GM23248 (cell line): Measurements from ENCODE around the gene UHMK1. TPM values are rescaled to one million over a fixed set of nuclear protein-coding genes. Genes with fewer than 3 reads are reported as not detected.

Experiments used
- DNase-seq: peaks from one replicate; pipeline ENCODE4 v3.0.0-alpha.2; 2015
- H2AFZ ChIP-seq: fragments of 200-600 bp; sonication (generic); 2 replicates; pipeline ENCODE4 v1.6.1; 2016; ENCODE audit warnings: antibody characterized with exemption
- H3F3A ChIP-seq: fragments of 200-600 bp; sonication (generic); 2 replicates; pipeline ENCODE4 v1.6.1; 2016; ENCODE audit warnings: mild to moderate bottlenecking, antibody characterized with exemption, mixed run types; ENCODE audit not compliant: insufficient read depth
- H3K27ac ChIP-seq: fragments of 200-600 bp; sonication (generic); 2 replicates; pipeline ENCODE4 v1.5.1; 2016; ENCODE audit warnings: mild to moderate bottlenecking
- H3K27me3 ChIP-seq: fragments of 200-600 bp; sonication (generic); replicated peaks from 2 replicates; pipeline ENCODE4 v1.6.1; 2016; ENCODE audit warnings: mild to moderate bottlenecking; ENCODE audit not compliant: insufficient read depth
- H3K36me3 ChIP-seq: fragments of 200-600 bp; sonication (generic); 2 replicates; pipeline ENCODE4 v1.6.1; 2016; ENCODE audit warnings: low read depth, mild to moderate bottlenecking
- H3K4me1 ChIP-seq: fragments of 200-600 bp; sonication (generic); 2 replicates; pipeline ENCODE4 v1.6.1; 2016; ENCODE audit warnings: mild to moderate bottlenecking; ENCODE audit not compliant: insufficient read depth
- H3K4me2 ChIP-seq: fragments of 200-600 bp; sonication (generic); one replicate; pipeline ENCODE4 v1.6.1; 2016; ENCODE audit warnings: mild to moderate bottlenecking; ENCODE audit not compliant: unreplicated experiment
- H3K4me3 ChIP-seq: fragments of 200-600 bp; sonication (generic); 2 replicates; pipeline ENCODE4 v1.5.1; 2016; ENCODE audit warnings: mild to moderate bottlenecking
- H3K79me2 ChIP-seq: fragments of 200-600 bp; sonication (generic); 2 replicates; pipeline ENCODE4 v1.6.1; 2016; ENCODE audit warnings: mild to moderate bottlenecking; ENCODE audit not compliant: insufficient read depth
- H3K9ac ChIP-seq: fragments of 200-600 bp; sonication (generic); 2 replicates; pipeline ENCODE4 v1.6.1; 2016; ENCODE audit warnings: mild to moderate bottlenecking
- H3K9me2 ChIP-seq: fragments of 200-600 bp; sonication (generic); 2 replicates; pipeline ENCODE4 v1.6.1; 2016; ENCODE audit warnings: mixed run types, mild to moderate bottlenecking, moderate library complexity; ENCODE audit not compliant: insufficient read depth
- H3K9me3 ChIP-seq: fragments of 200-600 bp; sonication (generic); one replicate; pipeline ENCODE4 v1.6.1; 2017; ENCODE audit warnings: low read depth
- H4K20me1 ChIP-seq: fragments of 200-600 bp; sonication (generic); 2 replicates; pipeline ENCODE4 v1.6.0; 2016; ENCODE audit not compliant: insufficient read depth
- EZH2 ChIP-seq: fragments of 200-600 bp; sonication (generic); IDR thresholded peaks from 2 replicates; pipeline ENCODE4 v1.6.1; 2018; ENCODE audit warnings: antibody characterized with exemption, mild to moderate bottlenecking; ENCODE audit not compliant: insufficient read depth, poor library complexity, severe bottlenecking
- EZH2phosphoT487 ChIP-seq: fragments of 200-600 bp; sonication (generic); IDR thresholded peaks from 2 replicates; pipeline ENCODE4 v1.6.1; 2018; ENCODE audit warnings: antibody characterized with exemption, moderate library complexity, mild to moderate bottlenecking, low read depth; ENCODE audit not compliant: insufficient read depth
- WGBS, 2 experiments: methylation state at CpG; one replicate each; pipeline ENCODE4 v1.1.6; 2015 to 2017; ENCODE audit warnings: low lambda C conversion rate in 2 of 2, low coverage in 1 of 2; ENCODE audit errors: missing lambda C conversion rate in 2 of 2; 5-methylcytosine and 5-hydroxymethylcytosine counted together
- in situ Hi-C: fragments of 300-500 bp; cut with MboI; formaldehyde crosslinking; loops from 2 replicates; pipeline ENCODE4 v1.15.0; 2020
- polyA plus RNA-seq: library from polyadenylated mRNA; unstranded; fragments of >200 nt; fragmentation: Nextera tagmentation; extraction: Ambion mirVana; gene quantifications from 2 replicates; pipeline ENCODE4 v1.2.1, GENCODE V29; 2016
- total RNA-seq: library from RNA; depleted of rRNA; stranded (reverse); fragments of >200 nt; shearing (Covaris generic); gene quantifications from 2 replicates; pipeline ENCODE4 v1.2.3, GENCODE V29; 2014

Gene UHMK1
- total and polyA plus RNA-seq, 2 experiments from 2014 or later = 20.1 to 60.6 TPM

DNA sequence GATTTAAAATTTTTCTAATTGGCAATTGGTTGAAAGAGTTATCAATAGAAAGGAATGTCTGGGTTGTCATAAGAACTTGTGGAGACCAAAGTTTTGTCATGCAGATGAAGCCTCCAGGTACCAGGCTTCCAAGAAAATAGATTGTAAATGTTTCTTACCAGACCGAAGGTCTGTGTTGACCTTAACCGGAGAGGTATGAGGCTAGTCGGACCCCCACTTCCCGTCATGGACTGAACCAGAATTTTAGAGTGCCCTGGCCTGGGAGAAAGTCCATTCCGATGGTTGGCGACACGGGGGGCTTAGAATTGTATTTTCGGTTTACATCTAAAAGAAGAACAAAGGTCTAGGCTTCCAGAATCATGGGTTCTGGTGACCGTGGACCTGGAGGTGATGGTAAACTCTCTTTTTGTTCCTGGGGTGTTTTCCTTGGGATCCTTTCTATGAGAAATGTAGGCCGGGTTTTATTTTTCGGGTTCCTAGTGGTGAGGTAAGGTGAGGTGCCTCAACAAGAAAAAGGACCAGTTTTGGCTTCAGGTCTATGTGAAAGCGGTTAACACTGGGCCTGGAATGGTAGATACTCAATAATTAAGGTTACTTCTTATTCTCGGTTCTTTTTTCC, 405 bp upstream of the UHMK1 start:
- in situ Hi-C loops = no loop called here
- no peaks in the 10 kb centered on the region for H3K9me3 ChIP-seq
- peak overlapping the region; percentile 96 for H3K4me3 ChIP-seq
- peak overlapping the region; percentile 93 for H3K9ac ChIP-seq
- H3F3A ChIP-seq = peaks cover 15% of the 10 kb centered on the region
- peaks cover 2% of the 10 kb centered on the region; the same call in 1 of the 2 replicates for H4K20me1 ChIP-seq
- H3K4me2 ChIP-seq = peak overlapping the region; percentile 97
- TF ChIP-seq EZH2 (no peak), EZH2phosphoT487 (no peak)
- H3K9me2 ChIP-seq = no peaks in the 10 kb centered on the region
- H3K79me2 ChIP-seq = peaks cover 56% of the 10 kb centered on the region
- peak overlapping the region; percentile 100 for H2AFZ ChIP-seq
- 20 to 21% methylated on average over 13 of the region's 13 CpGs for WGBS, 2 experiments
- H3K36me3 ChIP-seq = peaks cover 8% of the 10 kb centered on the region
- DNase-seq = no peak
- H3K27ac ChIP-seq = peak overlapping the region; percentile 75
- peaks cover 19% of the 10 kb centered on the region for H3K4me1 ChIP-seq
- H3K27me3 ChIP-seq = no peaks in the 10 kb centered on the region; the same call in 1 of the 2 replicates

DNA sequence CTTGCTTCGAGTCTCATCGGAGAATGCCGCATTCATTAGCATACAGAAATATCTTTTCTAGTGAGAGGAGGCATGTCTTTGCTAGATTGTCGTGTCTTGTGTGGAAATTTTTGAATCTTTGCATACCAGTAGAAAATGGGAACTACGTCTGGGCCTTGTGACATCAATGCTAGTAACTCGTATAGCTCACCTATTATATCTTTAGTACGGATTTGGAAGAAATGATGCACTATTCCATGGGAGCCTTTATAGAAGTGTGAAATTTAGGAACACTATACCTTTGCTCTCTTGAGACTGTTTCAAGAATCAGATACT, 835 bp downstream of the UHMK1 start:
- H3K79me2 ChIP-seq = peaks cover 57% of the 10 kb centered on the region
- H3K9me3 ChIP-seq = no peaks in the 10 kb centered on the region
- TF ChIP-seq EZH2phosphoT487 (no peak), EZH2 (no peak)
- H3K4me3 ChIP-seq = peak overlapping the region; percentile 96
- H4K20me1 ChIP-seq = peaks cover 2% of the 10 kb centered on the region; the same call in 1 of the 2 replicates
- H3K9ac ChIP-seq = peak overlapping the region; percentile 93
- H3F3A ChIP-seq = peaks cover 26% of the 10 kb centered on the region
- H3K4me1 ChIP-seq = peaks cover 30% of the 10 kb centered on the region
- H2AFZ ChIP-seq = peak overlapping the region; percentile 100
- no peaks in the 10 kb centered on the region for H3K27me3 ChIP-seq
- peak overlapping the region; percentile 97 for H3K4me2 ChIP-seq
- peak; percentile 50 for DNase-seq
- WGBS, 2 experiments = 2 to 3% methylated on average over 7 of the region's 7 CpGs
- peaks cover 8% of the 10 kb centered on the region for H3K36me3 ChIP-seq
- in situ Hi-C loops = no loop called here
- no peaks in the 10 kb centered on the region for H3K9me2 ChIP-seq
- H3K27ac ChIP-seq = peak overlapping the region; percentile 75

- H3K27ac ChIP-seq = no peak overlapping the region
These were observed 3.2 kb downstream of the UHMK1 start for GRCh38 chr1:162500805-162501204.

GRCh38 chr1:162502077-162502476, 4.5 kb downstream of the UHMK1 start:
- H3K4me2 ChIP-seq = peak overlapping the region; percentile 40
- peak overlapping the region; percentile 56 for H3K27ac ChIP-seq

More at GRCh38 chr1:162500805-162501204, 3.2 kb downstream of the UHMK1 start:
- H3K36me3 ChIP-seq = peaks cover 26% of the 10 kb centered on the region
- in situ Hi-C loops = no loop called here
- TF ChIP-seq EZH2 (no peak), EZH2phosphoT487 (no peak)
- peaks cover 34% of the 10 kb centered on the region for H3K4me1 ChIP-seq
- H3K4me3 ChIP-seq = no peak overlapping the region
- no peak overlapping the region for H3K9ac ChIP-seq
- DNase-seq = no peak
- H3K79me2 ChIP-seq = peaks cover 80% of the 10 kb centered on the region
- H2AFZ ChIP-seq = no peak overlapping the region
- no peaks in the 10 kb centered on the region for H3K9me2 ChIP-seq
- H3K9me3 ChIP-seq = no peaks in the 10 kb centered on the region
- no peaks in the 10 kb centered on the region for H3K27me3 ChIP-seq
- no peak overlapping the region for H3K4me2 ChIP-seq
- H3F3A ChIP-seq = peaks cover 31% of the 10 kb centered on the region
- 93 to 94% methylated on average over 2 of the region's 2 CpGs for WGBS, 2 experiments
- peaks cover 2% of the 10 kb centered on the region; the same call in 1 of the 2 replicates for H4K20me1 ChIP-seq

More at GRCh38 chr1:162502077-162502476, 4.5 kb downstream of the UHMK1 start:
- no peak overlapping the region for H3K9ac ChIP-seq
- H4K20me1 ChIP-seq = peaks cover 2% of the 10 kb centered on the region; the same call in 1 of the 2 replicates
- H2AFZ ChIP-seq = no peak overlapping the region
- H3K27me3 ChIP-seq = no peaks in the 10 kb centered on the region
- peaks cover 37% of the 10 kb centered on the region for H3K36me3 ChIP-seq
- no peaks in the 10 kb centered on the region for H3K9me3 ChIP-seq
- peaks cover 33% of the 10 kb centered on the region for H3K4me1 ChIP-seq
- in situ Hi-C loops = no loop called here
- no peak overlapping the region; the same call in 1 of the 2 replicates for H3K4me3 ChIP-seq
- H3K9me2 ChIP-seq = no peaks in the 10 kb centered on the region
- H3K79me2 ChIP-seq = peaks cover 89% of the 10 kb centered on the region
- DNase-seq = no peak
- TF ChIP-seq EZH2 (no peak), EZH2phosphoT487 (no peak)
- H3F3A ChIP-seq = peaks cover 31% of the 10 kb centered on the region
